Measurements from ENCODE around the gene ZNF597.

The ZNF597 gene

DNA sequence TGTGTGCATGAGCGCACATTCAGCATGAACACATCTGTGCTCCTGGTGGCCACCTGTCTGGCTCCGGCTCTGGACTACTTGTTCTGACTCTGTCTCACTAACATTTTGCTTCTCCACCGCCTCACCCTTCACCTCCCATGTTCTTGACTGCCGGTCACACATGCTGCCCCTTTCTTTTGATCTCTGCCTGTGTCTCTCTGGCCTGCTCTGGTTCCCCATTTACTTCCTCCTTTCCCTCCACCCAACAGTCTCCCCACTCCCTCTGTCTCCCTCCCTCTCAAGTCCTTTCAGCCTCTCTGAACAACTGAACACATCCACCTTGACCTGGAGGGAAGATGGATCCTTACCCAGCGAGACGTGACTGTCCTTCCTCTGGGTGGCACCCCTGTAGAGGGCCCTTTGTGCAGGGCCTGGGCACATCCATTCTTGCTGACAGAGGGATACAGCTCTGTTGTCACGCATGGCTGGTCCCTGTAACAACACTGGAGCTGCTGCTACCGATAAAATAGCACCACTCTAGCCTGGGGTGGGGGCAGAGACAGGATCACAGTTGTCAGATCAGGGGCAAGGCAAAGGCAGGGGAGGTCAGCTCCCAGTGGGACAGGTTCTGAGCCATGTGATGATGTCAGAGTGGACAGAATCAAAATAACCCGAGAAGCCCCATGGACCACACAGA is 53.5 kb downstream of the ZNF597 start:
- H3K36me3 ChIP-seq (ENCODE audit: insufficient read depth, low read length), result peaks cover 55% of the 10 kb centered on the region
- H3K4me1 ChIP-seq (ENCODE audit: insufficient read depth, low read length), result no peaks in the 10 kb centered on the region
- H3K4me3 ChIP-seq (ENCODE audit: low read length), result no peak overlapping the region
- peaks cover 29% of the 10 kb centered on the region for H3K9me3 ChIP-seq (ENCODE audit: low read length)
- no peaks in the 10 kb centered on the region for H3K27me3 ChIP-seq (ENCODE audit: insufficient read depth, low read length)
- H2AFZ ChIP-seq (ENCODE audit: low read depth, low read length), result no peak overlapping the region

GRCh38 chr16:3388325-3388724 is 55.0 kb downstream of the ZNF597 start:
- Histone ChIP-seq H3K27me3 (ENCODE audit: insufficient read depth, low read length) (no peaks in the 10 kb centered on the region), H3K36me3 (ENCODE audit: insufficient read depth, low read length) (peaks cover 58% of the 10 kb centered on the region), H2AFZ (ENCODE audit: low read depth, low read length) (no peak overlapping the region), H3K4me3 (ENCODE audit: low read length) (no peak overlapping the region), H3K9me3 (ENCODE audit: low read length) (peaks cover 36% of the 10 kb centered on the region), H3K4me1 (ENCODE audit: insufficient read depth, low read length) (no peaks in the 10 kb centered on the region)

GRCh38 chr16:3383045-3383448 is 60.3 kb downstream of the ZNF597 start:
- Histone ChIP-seq H3K4me1 (ENCODE audit: insufficient read depth, low read length) (no peaks in the 10 kb centered on the region), H3K27me3 (ENCODE audit: insufficient read depth, low read length) (no peaks in the 10 kb centered on the region), H2AFZ (ENCODE audit: low read depth, low read length) (no peak overlapping the region), H3K36me3 (ENCODE audit: insufficient read depth, low read length) (peaks cover 50% of the 10 kb centered on the region), H3K4me3 (ENCODE audit: low read length) (no peak overlapping the region), H3K9me3 (ENCODE audit: low read length) (peaks cover 49% of the 10 kb centered on the region)

Measured in neuron (in vitro differentiated cells).